Ascending aorta (tissue), 2 donors: ENCODE results near the gene FBXW10B. TPM values are rescaled to one million over a fixed set of nuclear protein-coding genes. Genes with fewer than 3 reads are reported as not detected.
"Not testable (repeated sequence)": the region's sequence is repeated elsewhere in the genome, so short reads cannot be mapped to it uniquely, and the experiment has no call there.

Source experiments
- DNase-seq, 2 donors: peaks; one replicate each; pipeline ENCODE4 v3.0.0-alpha.2; 2019; ENCODE audit warnings: low spot score in 2 of 2
- H3K27ac ChIP-seq, 2 donors: fragments of 200-600 bp; sonication (generic); one replicate each; pipeline ENCODE4 v1.5.1; 2016 to 2017; ENCODE audit warnings: mild to moderate bottlenecking in 1 of 2
- H3K27me3 ChIP-seq: fragments of 200-600 bp; sonication (generic); one replicate; pipeline ENCODE4 v1.5.1; 2017
- H3K36me3 ChIP-seq, 2 donors: fragments of 200-600 bp; sonication (generic); one replicate each; pipeline ENCODE4 v1.5.1; 2016
- H3K4me1 ChIP-seq, 2 donors: fragments of 200-600 bp; sonication (generic); one replicate each; pipeline ENCODE4 v1.5.1; 2016 to 2017; ENCODE audit warnings: mild to moderate bottlenecking in 1 of 2
- H3K4me3 ChIP-seq, 2 donors: fragments of 200-600 bp; sonication (generic); one replicate each; pipeline ENCODE4 v1.5.1; 2016 to 2017; ENCODE audit warnings: mild to moderate bottlenecking in 1 of 2
- H3K9me3 ChIP-seq, 2 donors: fragments of 200-600 bp; sonication (generic); one replicate each; pipeline ENCODE4 v1.5.1; 2016
- intact Hi-C: fragments of 100-400 bp; cut with DNase I; formaldehyde crosslinking; loops from one replicate; pipeline ENCODE4 v1.15.1; 2023
- total RNA-seq: library from RNA; depleted of rRNA; stranded (reverse); fragments of >200 nt; gene quantifications from one replicate; pipeline ENCODE4 v1.1.0, GENCODE V29; 2016

The FBXW10B gene
- total RNA-seq, 1 donor from 2014 or later, result not detected

DNA sequence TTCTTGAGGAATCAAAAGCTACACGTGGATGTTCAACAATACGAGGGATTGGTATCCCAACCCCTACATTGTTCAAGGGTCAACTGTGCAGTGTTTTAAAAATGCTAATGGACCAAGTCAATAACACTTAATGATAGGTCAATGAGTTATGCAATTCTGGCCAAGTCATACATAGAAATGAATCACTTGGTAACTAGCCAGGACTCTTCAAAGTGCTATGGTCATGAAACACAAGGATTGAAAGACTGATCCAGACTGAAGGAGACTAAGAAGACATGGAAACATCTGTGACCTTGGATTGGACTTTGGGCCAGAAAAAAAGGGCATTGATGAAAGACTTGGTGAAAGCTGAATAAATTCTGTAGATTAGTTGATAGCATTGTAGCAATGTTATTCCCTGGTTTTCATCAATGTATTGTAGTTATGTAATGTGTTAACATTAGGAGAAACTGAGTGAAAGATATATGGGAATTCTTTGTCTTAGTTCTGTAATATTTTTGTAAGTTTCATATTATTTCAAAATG, 11.5 kb upstream of the FBXW10B start:
- H3K9me3 ChIP-seq, intact Hi-C loops, DNase-seq, H3K4me3 ChIP-seq, H3K27ac ChIP-seq, H3K4me1 ChIP-seq, H3K27me3 ChIP-seq, H3K36me3 ChIP-seq: not testable (repeated sequence)

- intact Hi-C loops, H3K36me3 ChIP-seq: not testable (repeated sequence)
Measured at GRCh38 chr17:15629991-15630390, 10.5 kb upstream of the FBXW10B start.

DNA sequence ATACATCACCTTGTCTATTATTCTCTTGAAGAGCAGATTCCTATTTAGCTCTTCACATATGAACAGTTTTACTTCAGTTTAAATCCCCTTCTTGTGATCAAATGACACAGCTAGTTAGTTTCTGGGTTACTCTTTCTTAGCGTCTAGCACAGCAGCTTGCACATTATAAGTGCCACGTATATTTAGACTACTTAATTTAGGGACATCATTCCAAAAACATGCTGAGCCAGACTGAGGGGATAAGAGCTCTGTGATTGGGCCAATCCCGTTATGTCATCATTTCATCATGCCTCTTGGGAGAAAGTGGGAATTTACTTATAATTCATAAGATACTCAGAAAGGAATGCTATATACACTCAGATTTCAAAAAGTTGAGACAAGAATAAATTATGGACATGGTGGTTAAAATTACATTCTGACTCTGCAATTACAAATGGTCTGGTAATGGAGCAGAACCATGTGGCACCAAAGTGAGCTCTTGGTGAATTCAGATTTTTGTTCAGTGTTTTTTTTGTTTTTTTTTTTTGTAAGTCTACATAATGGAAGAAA, 4.2 kb upstream of the FBXW10B start:
- H3K27ac ChIP-seq, result not testable (repeated sequence)

More at GRCh38 chr17:15629991-15630390, 10.5 kb upstream of the FBXW10B start:
- H3K27me3 ChIP-seq, DNase-seq, H3K9me3 ChIP-seq, H3K4me1 ChIP-seq, H3K4me3 ChIP-seq, H3K27ac ChIP-seq: not testable (repeated sequence)

GRCh38 chr17:15623255-15623654, 3.8 kb upstream of the FBXW10B start:
- H3K27ac ChIP-seq, H3K9me3 ChIP-seq, H3K4me3 ChIP-seq, H3K4me1 ChIP-seq, intact Hi-C loops, DNase-seq, H3K36me3 ChIP-seq, H3K27me3 ChIP-seq: not testable (repeated sequence)

More for the DNA sequence above, 4.2 kb upstream of the FBXW10B start:
- H3K4me3 ChIP-seq, H3K27me3 ChIP-seq, intact Hi-C loops, DNase-seq, H3K9me3 ChIP-seq, H3K4me1 ChIP-seq, H3K36me3 ChIP-seq: not testable (repeated sequence)

GRCh38 chr17:15622124-15622523, 2.6 kb upstream of the FBXW10B start:
- H3K27me3 ChIP-seq, H3K27ac ChIP-seq, H3K4me3 ChIP-seq, H3K36me3 ChIP-seq, H3K4me1 ChIP-seq, DNase-seq, H3K9me3 ChIP-seq, intact Hi-C loops: not testable (repeated sequence)

- H3K9me3 ChIP-seq, H3K36me3 ChIP-seq, H3K4me3 ChIP-seq, H3K27me3 ChIP-seq, H3K4me1 ChIP-seq, DNase-seq, H3K27ac ChIP-seq, intact Hi-C loops: not testable (repeated sequence)
Measured at GRCh38 chr17:15616828-15617227, 2.7 kb downstream of the FBXW10B start.

DNA sequence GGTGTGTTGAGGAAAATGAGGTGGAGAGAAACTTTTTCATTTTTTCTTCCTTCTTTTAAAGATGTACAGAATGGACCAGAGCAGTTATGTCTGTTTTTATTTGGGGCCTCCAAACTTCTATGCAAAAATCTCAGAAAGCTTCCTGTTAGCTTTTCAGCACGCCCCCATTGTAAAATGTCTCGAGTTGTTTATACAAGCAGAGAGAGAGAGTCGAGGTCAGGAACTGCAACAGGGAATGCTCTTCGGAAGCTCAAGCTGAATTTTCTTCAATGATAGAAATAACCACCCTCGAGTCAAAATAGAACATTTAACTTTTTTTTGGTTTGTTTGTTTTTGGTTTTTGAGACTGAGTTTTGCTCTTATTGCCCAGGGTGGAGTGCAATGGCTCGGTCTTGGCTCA, 3.7 kb downstream of the FBXW10B start:
- DNase-seq, H3K27ac ChIP-seq, H3K4me1 ChIP-seq, H3K9me3 ChIP-seq, H3K36me3 ChIP-seq, intact Hi-C loops, H3K4me3 ChIP-seq, H3K27me3 ChIP-seq: not testable (repeated sequence)

GRCh38 chr17:15613111-15613510, 6.4 kb downstream of the FBXW10B start:
- H3K36me3 ChIP-seq, H3K4me1 ChIP-seq, H3K27ac ChIP-seq, H3K9me3 ChIP-seq, H3K27me3 ChIP-seq, DNase-seq, H3K4me3 ChIP-seq, intact Hi-C loops: not testable (repeated sequence)

DNA sequence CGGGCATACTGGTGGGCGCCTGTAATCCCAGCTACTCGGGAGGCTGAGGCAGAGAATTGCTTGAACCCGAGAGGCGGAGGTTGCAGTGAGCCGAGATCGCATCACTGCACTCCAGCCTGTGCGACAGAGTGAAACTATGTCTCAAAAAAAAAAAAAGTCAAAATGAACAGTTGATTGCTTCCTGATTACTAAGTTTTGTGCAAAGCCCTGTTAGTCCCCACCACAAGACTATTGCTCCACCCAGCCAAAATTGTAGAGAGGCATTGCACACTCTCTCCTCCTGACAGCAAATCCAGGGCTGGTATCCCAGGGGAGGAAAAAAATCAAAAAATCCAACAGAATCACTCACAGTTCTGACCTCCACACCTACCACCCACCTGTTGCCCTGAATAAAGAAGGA, 26.5 kb downstream of the FBXW10B start:
- H3K27ac ChIP-seq, H3K36me3 ChIP-seq, intact Hi-C loops, H3K4me3 ChIP-seq, H3K9me3 ChIP-seq, DNase-seq, H3K4me1 ChIP-seq, H3K27me3 ChIP-seq: not testable (repeated sequence)

DNA sequence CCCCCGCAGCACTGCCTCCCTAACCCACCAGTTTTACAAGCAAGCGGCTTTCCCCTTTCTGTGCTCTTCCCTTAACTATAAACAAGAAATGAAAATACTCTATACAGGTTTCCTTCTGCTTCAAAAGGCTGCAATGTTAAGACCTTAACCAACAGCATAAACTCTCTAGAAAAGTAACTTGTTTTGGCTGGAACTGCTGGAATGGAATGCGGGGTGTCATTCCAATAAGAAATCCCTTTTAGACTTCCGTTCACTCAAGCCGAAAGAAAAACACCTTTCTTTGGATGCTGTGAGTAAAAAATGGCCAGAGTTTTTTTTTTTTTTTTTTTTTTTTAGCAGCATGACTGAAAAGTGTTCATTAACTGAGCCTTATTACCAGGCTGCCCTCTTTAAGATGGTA, 27.5 kb downstream of the FBXW10B start:
- H3K27ac ChIP-seq, H3K9me3 ChIP-seq, H3K4me3 ChIP-seq, H3K36me3 ChIP-seq, intact Hi-C loops, H3K4me1 ChIP-seq, DNase-seq, H3K27me3 ChIP-seq: not testable (repeated sequence)

GRCh38 chr17:15590844-15591243, 28.7 kb downstream of the FBXW10B start:
- DNase-seq, intact Hi-C loops, H3K36me3 ChIP-seq, H3K4me1 ChIP-seq, H3K4me3 ChIP-seq, H3K27ac ChIP-seq, H3K27me3 ChIP-seq, H3K9me3 ChIP-seq: not testable (repeated sequence)

GRCh38 chr17:15589544-15590536, 29.7 kb downstream of the FBXW10B start:
- not testable (repeated sequence) for DNase-seq, H3K27ac ChIP-seq

GRCh38 chr17:15588017-15588416, 31.5 kb downstream of the FBXW10B start:
- DNase-seq, H3K9me3 ChIP-seq, H3K27ac ChIP-seq, H3K27me3 ChIP-seq, intact Hi-C loops, H3K4me1 ChIP-seq, H3K36me3 ChIP-seq, H3K4me3 ChIP-seq: not testable (repeated sequence)

More at GRCh38 chr17:15589544-15590536, 29.7 kb downstream of the FBXW10B start:
- H3K36me3 ChIP-seq, H3K27me3 ChIP-seq, H3K4me3 ChIP-seq, intact Hi-C loops, H3K9me3 ChIP-seq, H3K4me1 ChIP-seq: not testable (repeated sequence)

GRCh38 chr17:15583313-15583712, 36.2 kb downstream of the FBXW10B start:
- H3K27me3 ChIP-seq, H3K27ac ChIP-seq, H3K4me1 ChIP-seq, DNase-seq, H3K9me3 ChIP-seq, H3K4me3 ChIP-seq, H3K36me3 ChIP-seq, intact Hi-C loops: not testable (repeated sequence)
